Bronchial epithelial cell (primary cell): ENCODE results near the gene TAF1A. TPM values are rescaled to one million over a fixed set of nuclear protein-coding genes. Genes with fewer than 3 reads are reported as not detected.
A peak's percentile ranks its signal among the peaks of the same experiment; 100 is the strongest.

Experiments used
- DNase-seq: peaks from one replicate; pipeline ENCODE4 v3.0.0-alpha.2; 2010; ENCODE audit warnings: low read depth
- FAIRE-seq: peaks from 2 replicates; lab custom pipeline; 2011; peaks lifted over from hg19 to GRCh38; lab: Jason Lieb, UNC
- H3K27me3 ChIP-seq: 2 replicates; pipeline ENCODE4 v1.5.1; 2011; ENCODE audit warnings: low read length; ENCODE audit not compliant: control insufficient read depth, insufficient read depth
- H3K36me3 ChIP-seq: 2 replicates; pipeline ENCODE4 v1.5.1; 2011; ENCODE audit warnings: low read length; ENCODE audit not compliant: control insufficient read depth, insufficient read depth
- H3K4me3 ChIP-seq: 2 replicates; pipeline ENCODE4 v1.5.1; 2011; ENCODE audit warnings: mild to moderate bottlenecking, low read depth, low read length, control low read depth
- CTCF ChIP-seq: IDR thresholded peaks from 2 replicates; pipeline ENCODE4 v1.5.1; 2011; ENCODE audit warnings: mild to moderate bottlenecking, moderate library complexity, low read length, control low read depth, inconsistent platforms; ENCODE audit not compliant: insufficient read depth, severe bottlenecking
- total RNA-seq: library from RNA; depleted of rRNA; stranded (reverse); fragments of >200 nt; gene quantifications from 2 replicates; pipeline ENCODE4 v1.2.1, GENCODE V29; 2014

Gene TAF1A
- total RNA-seq, 1 donor from 2014 or later: 14.5 TPM

- DNase-seq (no peak), FAIRE-seq (no peak)
- Histone ChIP-seq H3K36me3 (no peaks in the 10 kb centered on the region), H3K4me3 (no peak overlapping the region), H3K27me3 (no peaks in the 10 kb centered on the region)
- no peak for TF ChIP-seq CTCF
Measured at GRCh38 chr1:222594789-222595188, 5.1 kb upstream of the TAF1A start.

GRCh38 chr1:222592171-222592570 is 2.4 kb upstream of the TAF1A start:
- Histone ChIP-seq H3K27me3 (no peaks in the 10 kb centered on the region), H3K4me3 (no peak overlapping the region), H3K36me3 (no peaks in the 10 kb centered on the region)
- FAIRE-seq: peak; percentile 50
- DNase-seq: peak; percentile 37
- no peak for TF ChIP-seq CTCF

- no peak for DNase-seq
- H3K27me3 ChIP-seq: no peaks in the 10 kb centered on the region
- no peak overlapping the region for H3K4me3 ChIP-seq
- TF ChIP-seq CTCF: no peak
- H3K36me3 ChIP-seq: no peaks in the 10 kb centered on the region
- no peak for FAIRE-seq
Measured at GRCh38 chr1:222588135-222588534, 1.6 kb downstream of the TAF1A start.

- DNase-seq: no peak
- Histone ChIP-seq H3K27me3 (no peaks in the 10 kb centered on the region), H3K4me3 (no peak overlapping the region), H3K36me3 (peaks cover 1% of the 10 kb centered on the region)
- no peak for TF ChIP-seq CTCF
- no peak for FAIRE-seq
Measured at GRCh38 chr1:222586842-222587241, 2.9 kb downstream of the TAF1A start.

- no peaks in the 10 kb centered on the region for H3K27me3 ChIP-seq
- TF ChIP-seq CTCF: no peak
- no peak for FAIRE-seq
- H3K36me3 ChIP-seq: peaks cover 1% of the 10 kb centered on the region
- no peak for DNase-seq
- no peak overlapping the region for H3K4me3 ChIP-seq
Measured at GRCh38 chr1:222583079-222583478, 6.7 kb downstream of the TAF1A start.

- TF ChIP-seq CTCF: no peak
- H3K36me3 ChIP-seq: peaks cover 1% of the 10 kb centered on the region
- H3K27me3 ChIP-seq: no peaks in the 10 kb centered on the region
- H3K4me3 ChIP-seq: no peak overlapping the region
- DNase-seq (peak; percentile 88), FAIRE-seq (no peak)
Measured at GRCh38 chr1:222582099-222582774, 7.5 kb downstream of the TAF1A start.
